CD14-positive monocyte (primary cell): ENCODE data around the gene TNFRSF19. TPM values are rescaled to one million over a fixed set of nuclear protein-coding genes. Genes with fewer than 3 reads are reported as not detected.
"Not testable (repeated sequence)": the region's sequence is repeated elsewhere in the genome, so short reads cannot be mapped to it uniquely, and the experiment has no call there.

Source experiments
- DNase-seq, 3 donors: peaks; one replicate each; pipeline ENCODE4 v3.0.0-alpha.2; 2011 to 2022
- H2AFZ ChIP-seq: 2 replicates; pipeline ENCODE4 v1.6.0; 2012; ENCODE audit warnings: mild to moderate bottlenecking, low read depth, low read length, inconsistent platforms; ENCODE audit not compliant: insufficient read depth, poor library complexity, severe bottlenecking
- H3K27ac ChIP-seq, 2 donors: 1 replicate in 1 of 2; 2 replicates in 1 of 2; pipeline ENCODE4 v1.5.1; 2012 to 2013; ENCODE audit warnings: low read length in 2 of 2, control low read depth in 1 of 2, inconsistent platforms in 1 of 2, low read depth in 1 of 2, mild to moderate bottlenecking in 1 of 2
- H3K27me3 ChIP-seq, 2 donors: one replicate each; pipeline versions ENCODE4 v1.6.0 to v1.6.1; 2011 to 2013; ENCODE audit warnings: low read length in 2 of 2; ENCODE audit not compliant: control insufficient read depth in 2 of 2, insufficient read depth in 2 of 2
- H3K36me3 ChIP-seq, 2 donors: replicated peaks in 1 of 2; 1 replicate in 1 of 2; 2 replicates in 1 of 2; pipeline versions ENCODE4 v1.5.1 to v1.6.1; 2012 to 2013; ENCODE audit warnings: low read length in 2 of 2, control low read depth in 1 of 2, inconsistent platforms in 1 of 2, mild to moderate bottlenecking in 1 of 2; ENCODE audit not compliant: insufficient read depth in 2 of 2, control insufficient read depth in 1 of 2
- H3K4me1 ChIP-seq, 2 donors: 1 replicate in 1 of 2; 2 replicates in 1 of 2; pipeline versions ENCODE4 v1.5.1 to v1.6.1; 2012 to 2013; ENCODE audit warnings: low read length in 2 of 2, control low read depth in 1 of 2, inconsistent platforms in 1 of 2, mild to moderate bottlenecking in 1 of 2, moderate library complexity in 1 of 2; ENCODE audit not compliant: insufficient read depth in 2 of 2, control insufficient read depth in 1 of 2
- H3K4me2 ChIP-seq: replicated peaks from 2 replicates; pipeline ENCODE3; 2012; ENCODE audit warnings: low read length, moderate library complexity, mild to moderate bottlenecking; ENCODE audit not compliant: poor library complexity, severe bottlenecking; ENCODE audit errors: extremely low read depth
- H3K4me3 ChIP-seq, 3 experiments: fragments of 200-600 bp in 1 of 3; sonication (generic) in 1 of 3; replicated peaks in 1 of 3; 1 replicate in 2 of 3; 2 replicates in 1 of 3; pipeline ENCODE4 v1.5.1; 2011 to 2013; ENCODE audit warnings: low read length in 3 of 3, mild to moderate bottlenecking in 3 of 3, control low read depth in 2 of 3, low read depth in 2 of 3, inconsistent platforms in 1 of 3, moderate library complexity in 1 of 3
- H3K79me2 ChIP-seq: 2 replicates; pipeline ENCODE4 v1.6.0; 2012; ENCODE audit warnings: mild to moderate bottlenecking, control low read depth, inconsistent platforms, low read length, moderate library complexity; ENCODE audit not compliant: insufficient read depth
- H3K9ac ChIP-seq: 2 replicates; pipeline ENCODE4 v1.6.0; 2017; ENCODE audit warnings: low read length, mild to moderate bottlenecking; ENCODE audit not compliant: insufficient read depth, poor library complexity, severe bottlenecking
- H3K9me3 ChIP-seq, 2 donors: replicated peaks in 1 of 2; 1 replicate in 1 of 2; 2 replicates in 1 of 2; pipeline versions ENCODE4 v1.5.1 to v1.6.1; 2012 to 2013; ENCODE audit warnings: low read length in 2 of 2, control low read depth in 1 of 2; ENCODE audit not compliant: control insufficient read depth in 1 of 2, insufficient read depth in 1 of 2
- H4K20me1 ChIP-seq: 2 replicates; pipeline ENCODE4 v1.6.0; 2012; ENCODE audit warnings: mild to moderate bottlenecking, low read length, control low read depth, moderate library complexity; ENCODE audit not compliant: insufficient read depth
- H3K27ac Mint-ChIP-seq, 7 donors: one replicate each; pipeline ENCODE4 v1.8.0; 2020; ENCODE audit warnings: mild to moderate bottlenecking in 7 of 7, mixed read lengths in 7 of 7, moderate library complexity in 6 of 7, inconsistent platforms in 2 of 7
- H3K27me3 Mint-ChIP-seq, 3 donors: one replicate each; pipeline ENCODE4 v1.8.0; 2021 to 2022; ENCODE audit warnings: low read depth in 3 of 3, mild to moderate bottlenecking in 3 of 3, mixed read lengths in 3 of 3, moderate library complexity in 3 of 3, inconsistent platforms in 1 of 3
- H3K36me3 Mint-ChIP-seq, 2 donors: one replicate each; pipeline ENCODE4 v1.8.0; 2020; ENCODE audit warnings: mixed read lengths in 2 of 2, inconsistent platforms in 1 of 2, mild to moderate bottlenecking in 1 of 2
- H3K4me1 Mint-ChIP-seq: one replicate; pipeline ENCODE4 v1.8.0; 2020; ENCODE audit warnings: mild to moderate bottlenecking, mixed read lengths
- H3K4me3 Mint-ChIP-seq, 2 donors: one replicate each; pipeline ENCODE4 v1.8.0; 2020; ENCODE audit warnings: mild to moderate bottlenecking in 2 of 2, mixed read lengths in 2 of 2, moderate library complexity in 1 of 2
- H3K9me3 Mint-ChIP-seq, 7 donors: one replicate each; pipeline ENCODE4 v1.8.0; 2020 to 2022; ENCODE audit warnings: mixed read lengths in 7 of 7, mild to moderate bottlenecking in 6 of 7, moderate library complexity in 6 of 7, inconsistent platforms in 2 of 7
- WGBS: methylation state at CpG from one replicate; pipeline ENCODE4 v1.1.5; 2013; ENCODE audit warnings: missing lambda C conversion rate; ENCODE audit not compliant: insufficient coverage; 5-methylcytosine and 5-hydroxymethylcytosine counted together
- intact Hi-C, 2 donors: fragments of 100-400 bp; cut with micrococcal nuclease; formaldehyde crosslinking; loops; one replicate each; pipeline versions ENCODE4 v1.15.0 to v1.15.1; 2023
- polyA plus RNA-seq, 3 donors: library from polyadenylated mRNA; depleted of rRNA in 1 of 3; unstranded in 2 of 3; stranded (reverse) in 1 of 3; fragments of 300-500 nt in 2 of 3; fragments of >200 nt in 1 of 3; fragmentation: Illumina TruSeq in 2 of 3; gene quantifications; 1 replicate in 2 of 3; 2 replicates in 1 of 3; pipeline ENCODE4 v1.2.3, GENCODE V29; 2012 to 2021
- TF ChIP-seq, protein P1 (sequence below): fragments of 200-600 bp; IDR thresholded peaks from one replicate; pipeline ENCODE4 v1.8.0; 2022; ENCODE audit warnings: antibody characterized with exemption, mild to moderate bottlenecking

TNFRSF19 gene
- polyA plus RNA-seq, 3 donors, result 0.11 TPM; not detected in 2

DNA sequence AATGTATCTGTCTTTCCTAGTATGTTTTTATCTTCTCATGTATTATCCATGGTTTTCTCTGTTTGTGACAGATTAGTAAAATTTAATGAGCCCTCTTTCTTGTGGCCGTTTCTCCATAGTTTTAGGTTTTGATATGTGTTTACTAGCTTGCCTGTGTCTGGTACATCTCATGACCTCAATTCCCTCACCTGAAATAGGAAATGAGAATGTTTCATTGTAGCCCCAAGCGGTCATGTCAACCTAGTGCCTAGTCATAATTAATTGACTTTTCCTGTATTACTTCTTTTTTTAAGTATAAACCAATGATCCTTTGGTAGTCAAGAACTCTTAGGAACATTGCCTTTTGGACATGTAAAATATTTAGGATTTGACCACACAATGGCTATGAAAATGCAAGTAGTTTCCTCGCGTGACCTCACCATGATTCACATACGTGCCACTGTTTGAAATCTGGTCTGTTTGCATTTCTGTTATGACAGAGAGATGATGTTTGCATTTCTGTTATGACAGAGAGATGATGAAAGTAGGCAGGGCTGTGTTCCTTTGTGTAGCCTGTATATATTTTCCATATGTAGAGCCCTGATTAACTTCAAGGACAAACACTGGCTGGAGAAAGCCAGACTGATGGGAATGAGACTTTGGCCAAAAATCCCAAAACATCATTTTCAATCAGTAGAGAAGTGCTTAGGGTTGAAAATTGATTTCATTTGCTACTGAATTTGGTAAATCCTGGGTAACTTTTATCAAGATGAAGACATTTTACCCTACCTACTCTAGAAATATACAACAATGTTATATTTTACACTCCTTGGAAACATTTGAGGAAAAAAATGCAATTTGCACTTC lies 104.8 kb downstream of the TNFRSF19 start:
- no peaks in the 10 kb centered on the region for H3K4me1 Mint-ChIP-seq
- no peak overlapping the region for H3K4me2 ChIP-seq
- H3K27me3 Mint-ChIP-seq, result peaks cover 0 to 2% (median 0%) of the 10 kb centered on the region in 3 donors
- H3K4me1 ChIP-seq, result no peaks in the 10 kb centered on the region
- no peaks in the 10 kb centered on the region for H3K36me3 Mint-ChIP-seq
- TF ChIP-seq, protein P1, sequence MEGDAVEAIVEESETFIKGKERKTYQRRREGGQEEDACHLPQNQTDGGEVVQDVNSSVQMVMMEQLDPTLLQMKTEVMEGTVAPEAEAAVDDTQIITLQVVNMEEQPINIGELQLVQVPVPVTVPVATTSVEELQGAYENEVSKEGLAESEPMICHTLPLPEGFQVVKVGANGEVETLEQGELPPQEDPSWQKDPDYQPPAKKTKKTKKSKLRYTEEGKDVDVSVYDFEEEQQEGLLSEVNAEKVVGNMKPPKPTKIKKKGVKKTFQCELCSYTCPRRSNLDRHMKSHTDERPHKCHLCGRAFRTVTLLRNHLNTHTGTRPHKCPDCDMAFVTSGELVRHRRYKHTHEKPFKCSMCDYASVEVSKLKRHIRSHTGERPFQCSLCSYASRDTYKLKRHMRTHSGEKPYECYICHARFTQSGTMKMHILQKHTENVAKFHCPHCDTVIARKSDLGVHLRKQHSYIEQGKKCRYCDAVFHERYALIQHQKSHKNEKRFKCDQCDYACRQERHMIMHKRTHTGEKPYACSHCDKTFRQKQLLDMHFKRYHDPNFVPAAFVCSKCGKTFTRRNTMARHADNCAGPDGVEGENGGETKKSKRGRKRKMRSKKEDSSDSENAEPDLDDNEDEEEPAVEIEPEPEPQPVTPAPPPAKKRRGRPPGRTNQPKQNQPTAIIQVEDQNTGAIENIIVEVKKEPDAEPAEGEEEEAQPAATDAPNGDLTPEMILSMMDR, result no peak
- 81% methylated on average over 3 of the region's 5 CpGs for WGBS
- no peak overlapping the region for H3K9ac ChIP-seq
- intact Hi-C loops, result no loop called here
- H3K27ac Mint-ChIP-seq, result no peak overlapping the region
- peaks cover 0 to 9% (median 2%) of the 10 kb centered on the region in 7 donors for H3K9me3 Mint-ChIP-seq
- no peaks in the 10 kb centered on the region for H3K36me3 ChIP-seq
- H3K4me3 Mint-ChIP-seq, result no peak overlapping the region
- peaks cover 5 to 6% of the 10 kb centered on the region in 2 donors for H3K9me3 ChIP-seq
- no peaks in the 10 kb centered on the region for H4K20me1 ChIP-seq
- H3K27me3 ChIP-seq, result no peaks in the 10 kb centered on the region
- H3K27ac ChIP-seq, result no peak overlapping the region
- no peak for DNase-seq
- no peak overlapping the region for H3K4me3 ChIP-seq
- no peaks in the 10 kb centered on the region for H3K79me2 ChIP-seq
- H2AFZ ChIP-seq, result no peak overlapping the region

DNA sequence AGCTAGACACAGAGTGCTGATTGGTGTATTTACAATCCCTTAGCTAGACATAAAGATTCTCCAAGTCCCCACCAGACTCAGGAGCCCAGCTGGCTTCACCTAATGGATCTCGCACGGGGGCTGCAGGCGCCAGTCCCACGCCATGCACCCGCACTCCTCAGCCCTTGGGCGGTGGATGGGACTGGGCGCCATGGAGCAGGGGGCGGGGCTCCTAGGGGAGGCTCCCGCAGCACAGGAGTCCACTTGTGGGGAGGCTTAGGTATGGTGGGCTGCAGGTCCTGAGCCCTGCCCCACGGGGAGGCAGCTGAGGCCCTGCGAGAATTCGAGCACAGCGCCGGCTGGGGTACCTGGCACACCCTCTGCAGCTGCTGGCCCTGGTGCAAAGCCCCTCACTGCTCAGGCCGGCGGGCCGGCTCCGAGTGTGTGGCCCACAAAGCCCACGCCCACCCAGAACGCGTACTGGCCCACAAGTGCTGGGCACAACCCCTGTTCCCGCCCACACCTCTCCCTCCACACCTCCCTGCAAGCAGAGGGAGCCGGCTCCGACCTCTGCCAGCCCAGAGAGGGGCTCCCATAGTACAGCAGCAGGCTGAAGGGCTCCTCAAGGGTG lies 107.6 kb downstream of the TNFRSF19 start:
- H3K4me3 Mint-ChIP-seq, H3K27ac ChIP-seq, DNase-seq, H3K4me2 ChIP-seq, H3K4me1 Mint-ChIP-seq, H3K79me2 ChIP-seq, H3K4me3 ChIP-seq, H3K27me3 ChIP-seq, H4K20me1 ChIP-seq, H3K36me3 ChIP-seq, H3K27me3 Mint-ChIP-seq, H3K4me1 ChIP-seq, intact Hi-C loops, H3K36me3 Mint-ChIP-seq, H3K9me3 ChIP-seq, H3K9ac ChIP-seq, H2AFZ ChIP-seq, H3K27ac Mint-ChIP-seq: not testable (repeated sequence)
- 100% methylated on average over 18 of the region's 24 CpGs for WGBS
- peaks cover 1 to 15% (median 4%) of the 10 kb centered on the region in 7 donors for H3K9me3 Mint-ChIP-seq
